ENCODE measurements around the gene SLC35F3. TPM values are rescaled to one million over a fixed set of nuclear protein-coding genes. Genes with fewer than 3 reads are reported as not detected.

Gene SLC35F3
- total RNA-seq, 1 experiment from 2014 or later, result 0.66 TPM

DNA sequence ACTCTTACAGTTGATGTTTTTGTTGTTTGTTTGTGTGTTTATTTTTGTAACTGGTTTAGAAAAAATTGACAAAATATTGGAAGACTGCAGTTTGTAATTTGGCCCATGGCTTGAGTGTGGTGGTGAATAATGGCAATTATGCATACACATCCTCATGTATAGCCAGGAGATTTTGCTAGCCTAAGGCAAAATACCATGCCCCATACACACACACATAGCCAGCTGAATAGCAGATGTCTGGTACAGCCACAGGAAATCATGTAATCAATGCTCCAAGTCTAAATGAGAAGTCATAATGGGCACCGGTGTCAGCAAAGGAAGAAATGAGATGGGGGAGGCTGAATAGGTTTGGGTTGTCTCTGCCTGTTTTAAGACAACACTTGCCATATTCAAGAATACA is 333.6 kb downstream of the SLC35F3 start:
- DNase-seq, result no peak
- Mint-ChIP-seq H3K27me3 (ENCODE audit: unreplicated experiment) (peaks cover 34% of the 10 kb centered on the region), H3K27ac (ENCODE audit: unreplicated experiment) (no peak overlapping the region), H3K36me3 (ENCODE audit: insufficient read depth, unreplicated experiment) (no peaks in the 10 kb centered on the region), H3K9me3 (ENCODE audit: low read depth, unreplicated experiment) (no peaks in the 10 kb centered on the region), H3K4me3 (ENCODE audit: low read depth, unreplicated experiment) (no peak overlapping the region), H3K4me1 (ENCODE audit: low read depth, unreplicated experiment) (no peaks in the 10 kb centered on the region)
- TF ChIP-seq, protein P1, sequence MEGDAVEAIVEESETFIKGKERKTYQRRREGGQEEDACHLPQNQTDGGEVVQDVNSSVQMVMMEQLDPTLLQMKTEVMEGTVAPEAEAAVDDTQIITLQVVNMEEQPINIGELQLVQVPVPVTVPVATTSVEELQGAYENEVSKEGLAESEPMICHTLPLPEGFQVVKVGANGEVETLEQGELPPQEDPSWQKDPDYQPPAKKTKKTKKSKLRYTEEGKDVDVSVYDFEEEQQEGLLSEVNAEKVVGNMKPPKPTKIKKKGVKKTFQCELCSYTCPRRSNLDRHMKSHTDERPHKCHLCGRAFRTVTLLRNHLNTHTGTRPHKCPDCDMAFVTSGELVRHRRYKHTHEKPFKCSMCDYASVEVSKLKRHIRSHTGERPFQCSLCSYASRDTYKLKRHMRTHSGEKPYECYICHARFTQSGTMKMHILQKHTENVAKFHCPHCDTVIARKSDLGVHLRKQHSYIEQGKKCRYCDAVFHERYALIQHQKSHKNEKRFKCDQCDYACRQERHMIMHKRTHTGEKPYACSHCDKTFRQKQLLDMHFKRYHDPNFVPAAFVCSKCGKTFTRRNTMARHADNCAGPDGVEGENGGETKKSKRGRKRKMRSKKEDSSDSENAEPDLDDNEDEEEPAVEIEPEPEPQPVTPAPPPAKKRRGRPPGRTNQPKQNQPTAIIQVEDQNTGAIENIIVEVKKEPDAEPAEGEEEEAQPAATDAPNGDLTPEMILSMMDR (IDR thresholded peaks at IDR 0.05; ENCODE audit: unreplicated experiment), result no peak
- intact Hi-C loops (cut with micrococcal nuclease; ENCODE audit: unreplicated experiment), result no loop called here
- CTCF ChIA-PET, result no interaction called here
- no TSS peak for BruUV-seq (replicated peaks)

DNA sequence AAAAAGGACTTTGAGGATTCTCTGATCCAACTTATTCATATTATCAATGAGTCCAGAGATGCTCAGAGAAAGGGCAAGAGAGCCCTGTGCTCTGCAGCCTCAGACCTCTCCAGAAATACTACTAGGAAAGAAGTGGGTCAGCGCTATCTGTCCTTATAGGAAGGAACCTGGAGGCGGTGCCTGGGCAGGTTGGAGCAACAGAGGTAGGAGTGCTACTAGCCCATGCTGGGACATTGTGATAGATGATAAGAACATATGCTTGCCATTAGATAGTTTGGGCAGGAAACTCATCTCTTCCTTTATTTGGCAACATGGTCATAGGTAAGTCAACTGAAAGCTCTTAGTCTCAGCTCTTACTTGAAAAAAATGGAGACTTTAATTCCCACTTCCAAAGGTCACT is 335.0 kb downstream of the SLC35F3 start:
- Mint-ChIP-seq H3K4me3 (ENCODE audit: low read depth, unreplicated experiment) (no peak overlapping the region), H3K4me1 (ENCODE audit: low read depth, unreplicated experiment) (no peaks in the 10 kb centered on the region), H3K9me3 (ENCODE audit: low read depth, unreplicated experiment) (no peaks in the 10 kb centered on the region), H3K27me3 (ENCODE audit: unreplicated experiment) (peaks cover 37% of the 10 kb centered on the region), H3K36me3 (ENCODE audit: insufficient read depth, unreplicated experiment) (no peaks in the 10 kb centered on the region), H3K27ac (ENCODE audit: unreplicated experiment) (no peak overlapping the region)
- no TSS peak for BruUV-seq (replicated peaks)
- CTCF ChIA-PET, result interaction anchor here (1.4 kb wide), 1 partner anchor 19 kb away, joined by 3 read pairs; no protein-coding TSS in a partner anchor
- intact Hi-C loops (cut with micrococcal nuclease; ENCODE audit: unreplicated experiment), result no loop called here
- DNase-seq, result no peak
- TF ChIP-seq, protein P1 (IDR thresholded peaks at IDR 0.05; ENCODE audit: unreplicated experiment), result no peak

DNA sequence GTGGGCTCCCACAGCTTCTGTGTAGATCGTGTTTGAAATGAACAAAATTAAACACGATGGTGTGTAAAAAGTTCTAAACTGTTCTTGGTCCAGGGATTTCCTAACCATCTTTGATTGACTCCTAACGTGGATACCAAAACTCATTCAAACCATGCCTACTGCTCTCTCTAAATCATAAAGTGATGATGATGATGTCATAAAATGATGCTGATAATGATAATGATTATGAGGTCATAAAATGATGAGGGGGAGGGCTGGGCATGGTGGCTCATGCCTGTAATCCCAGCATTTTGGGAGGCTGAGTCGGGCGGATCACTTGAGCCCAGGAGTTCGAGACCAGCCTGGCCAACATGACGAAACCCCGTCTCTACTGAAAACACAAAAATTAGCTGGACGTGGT is 335.5 kb downstream of the SLC35F3 start:
- CTCF ChIA-PET, result interaction anchor here (1.4 kb wide), 1 partner anchor 20 kb away, joined by 3 read pairs; no protein-coding TSS in a partner anchor

DNA sequence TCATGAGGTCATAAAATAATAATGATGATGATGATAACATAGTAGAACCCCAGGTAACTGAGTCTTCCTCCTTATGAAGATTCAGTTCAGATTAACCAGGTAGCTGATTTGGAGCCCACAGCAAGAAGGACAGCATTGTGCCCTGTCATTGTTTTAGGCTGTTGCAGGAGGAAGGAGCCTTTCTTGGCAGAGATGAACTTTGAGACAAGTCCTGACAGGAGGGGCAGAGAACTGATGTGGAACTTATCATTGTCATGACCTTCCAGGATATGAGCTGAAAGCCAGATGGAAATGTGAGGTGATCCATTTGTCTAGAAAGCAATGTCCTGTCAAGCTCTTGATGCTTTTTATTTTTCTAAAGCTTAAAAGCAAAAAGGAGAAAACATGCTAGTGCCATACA is 336.2 kb downstream of the SLC35F3 start:
- CTCF ChIA-PET, result no interaction called here
- no TSS peak for BruUV-seq (replicated peaks)
- H3K4me3 Mint-ChIP-seq (ENCODE audit: low read depth, unreplicated experiment), result no peak overlapping the region
- TF ChIP-seq, protein P1 (IDR thresholded peaks at IDR 0.05; ENCODE audit: unreplicated experiment), result no peak
- H3K27ac Mint-ChIP-seq (ENCODE audit: unreplicated experiment), result no peak overlapping the region
- H3K4me1 Mint-ChIP-seq (ENCODE audit: low read depth, unreplicated experiment), result no peaks in the 10 kb centered on the region
- no peaks in the 10 kb centered on the region for H3K9me3 Mint-ChIP-seq (ENCODE audit: low read depth, unreplicated experiment)
- no peaks in the 10 kb centered on the region for H3K36me3 Mint-ChIP-seq (ENCODE audit: insufficient read depth, unreplicated experiment)
- no peak for DNase-seq
- intact Hi-C loops (cut with micrococcal nuclease; ENCODE audit: unreplicated experiment), result no loop called here
- H3K27me3 Mint-ChIP-seq (ENCODE audit: unreplicated experiment), result peaks cover 42% of the 10 kb centered on the region

More for the DNA sequence above, 335.5 kb downstream of the SLC35F3 start:
- DNase-seq, result no peak
- Mint-ChIP-seq H3K36me3 (ENCODE audit: insufficient read depth, unreplicated experiment) (no peaks in the 10 kb centered on the region), H3K9me3 (ENCODE audit: low read depth, unreplicated experiment) (no peaks in the 10 kb centered on the region), H3K4me1 (ENCODE audit: low read depth, unreplicated experiment) (no peaks in the 10 kb centered on the region), H3K27ac (ENCODE audit: unreplicated experiment) (no peak overlapping the region), H3K27me3 (ENCODE audit: unreplicated experiment) (peaks cover 41% of the 10 kb centered on the region), H3K4me3 (ENCODE audit: low read depth, unreplicated experiment) (no peak overlapping the region)
- no TSS peak for BruUV-seq (replicated peaks)
- TF ChIP-seq, protein P1 (IDR thresholded peaks at IDR 0.05; ENCODE audit: unreplicated experiment), result no peak
- intact Hi-C loops (cut with micrococcal nuclease; ENCODE audit: unreplicated experiment), result no loop called here
